GM12873 (cell line): ENCODE results near the gene RAET1L.

ENCODE experiments used
- TF ChIP-seq, protein P1 (sequence below): IDR thresholded peaks from 2 replicates; pipeline ENCODE4 v1.5.1; 2012; ENCODE audit warnings: low read depth, mild to moderate bottlenecking, moderate library complexity, low read length, control low read depth; ENCODE audit not compliant: insufficient read depth; ENCODE audit errors: missing control alignments

The RAET1L gene

GRCh38 chr6:150029749-150030148 lies 4.4 kb upstream of the RAET1L start:
- TF ChIP-seq, protein P1, sequence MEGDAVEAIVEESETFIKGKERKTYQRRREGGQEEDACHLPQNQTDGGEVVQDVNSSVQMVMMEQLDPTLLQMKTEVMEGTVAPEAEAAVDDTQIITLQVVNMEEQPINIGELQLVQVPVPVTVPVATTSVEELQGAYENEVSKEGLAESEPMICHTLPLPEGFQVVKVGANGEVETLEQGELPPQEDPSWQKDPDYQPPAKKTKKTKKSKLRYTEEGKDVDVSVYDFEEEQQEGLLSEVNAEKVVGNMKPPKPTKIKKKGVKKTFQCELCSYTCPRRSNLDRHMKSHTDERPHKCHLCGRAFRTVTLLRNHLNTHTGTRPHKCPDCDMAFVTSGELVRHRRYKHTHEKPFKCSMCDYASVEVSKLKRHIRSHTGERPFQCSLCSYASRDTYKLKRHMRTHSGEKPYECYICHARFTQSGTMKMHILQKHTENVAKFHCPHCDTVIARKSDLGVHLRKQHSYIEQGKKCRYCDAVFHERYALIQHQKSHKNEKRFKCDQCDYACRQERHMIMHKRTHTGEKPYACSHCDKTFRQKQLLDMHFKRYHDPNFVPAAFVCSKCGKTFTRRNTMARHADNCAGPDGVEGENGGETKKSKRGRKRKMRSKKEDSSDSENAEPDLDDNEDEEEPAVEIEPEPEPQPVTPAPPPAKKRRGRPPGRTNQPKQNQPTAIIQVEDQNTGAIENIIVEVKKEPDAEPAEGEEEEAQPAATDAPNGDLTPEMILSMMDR = no peak

- TF ChIP-seq, protein P1 = no peak
These were observed 3.9 kb upstream of the RAET1L start for GRCh38 chr6:150029276-150029675.

DNA sequence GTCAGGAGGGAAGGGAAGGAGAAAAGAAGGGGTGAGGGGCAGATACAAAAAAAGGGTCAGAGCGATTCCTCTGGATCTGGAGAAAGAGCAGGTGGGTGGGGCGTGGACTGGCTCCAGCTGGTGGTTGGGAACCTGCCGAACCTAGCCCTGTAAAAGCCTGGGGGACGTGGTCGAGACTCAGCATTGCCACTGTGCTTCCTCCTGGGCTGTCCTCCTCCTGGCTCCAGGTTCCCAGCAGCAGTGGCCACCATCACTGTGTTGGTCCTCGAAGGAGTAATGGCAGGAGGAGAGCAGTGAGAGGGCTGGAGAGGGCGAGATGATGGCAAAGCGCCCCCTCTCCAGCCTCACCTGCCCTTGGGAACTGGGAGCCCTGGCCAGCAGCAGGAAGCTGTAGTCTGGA lies 3.5 kb upstream of the RAET1L start:
- TF ChIP-seq, protein P1 = no peak

- TF ChIP-seq, protein P1 = no peak
These were observed 2.7 kb upstream of the RAET1L start for GRCh38 chr6:150027806-150028565.

- TF ChIP-seq, protein P1 = no peak
These were observed 1.9 kb upstream of the RAET1L start for GRCh38 chr6:150026976-150027805.

DNA sequence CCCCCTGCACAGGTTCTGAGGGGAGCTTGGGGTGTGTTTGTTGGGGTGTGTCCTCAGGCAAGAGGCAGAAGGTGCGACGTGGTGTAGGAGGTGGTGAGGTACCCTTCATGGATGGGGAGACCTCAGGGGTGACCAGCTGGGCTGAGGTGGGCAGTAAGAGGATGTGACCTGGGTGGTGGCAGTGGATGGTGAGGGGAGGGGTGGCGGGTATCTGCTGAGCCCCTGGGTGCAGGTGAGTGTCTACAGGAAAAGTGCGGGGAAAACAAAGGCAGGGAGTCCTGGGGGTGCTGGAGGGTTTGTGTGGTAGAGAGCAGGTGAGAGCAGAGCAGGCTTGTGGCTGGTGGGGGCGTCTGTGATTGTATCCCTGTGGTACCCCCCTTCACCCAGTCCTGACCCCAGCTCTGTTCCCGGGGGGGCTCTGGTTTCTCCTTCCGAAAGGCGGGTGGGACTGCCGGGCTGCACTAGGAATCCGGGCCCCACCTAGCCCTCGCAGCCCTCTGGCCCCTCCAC lies 631 bp downstream of the RAET1L start:
- TF ChIP-seq, protein P1 = no peak
